MCF 10A (cell line): Measurements from ENCODE around the gene WWOX. TPM values are rescaled to one million over a fixed set of nuclear protein-coding genes. Genes with fewer than 3 reads are reported as not detected.

Experiments
- BruUV-seq: library from RNA; stranded (reverse); fragments of 400-500 nt; replicated peaks from 2 replicates; lab custom pipeline; 2021; lab: Mats Ljungman, UMichigan
- CTCF ChIA-PET: fragments of 300-600 bp; sonication (Branson Sonifier 250); formaldehyde crosslinking; extraction: SDS; loops from one replicate; lab custom pipeline; 2021; ENCODE audit warnings: antibody characterized with exemption, inconsistent platforms; lab: Yijun Ruan, JAX
- POLR2A ChIA-PET: fragments of 300-600, 350-650 bp; sonication (Branson Sonifier 250); formaldehyde crosslinking; extraction: SDS; loops from one replicate; lab custom pipeline; 2020; ENCODE audit warnings: antibody characterized with exemption, inconsistent platforms; lab: Yijun Ruan, JAX
- DNase-seq: peaks from one replicate; pipeline ENCODE4 v3.0.0-alpha.2; 2018; ENCODE audit not compliant: unreplicated experiment
- H3K27ac Mint-ChIP-seq: one replicate; pipeline ENCODE4 v1.8.0; 2022; ENCODE audit warnings: mild to moderate bottlenecking, low read depth, mixed read lengths; ENCODE audit not compliant: unreplicated experiment
- H3K27me3 Mint-ChIP-seq: one replicate; pipeline ENCODE4 v1.8.0; 2022; ENCODE audit warnings: mixed read lengths; ENCODE audit not compliant: insufficient read depth, unreplicated experiment
- H3K36me3 Mint-ChIP-seq: one replicate; pipeline ENCODE4 v1.8.0; 2022; ENCODE audit warnings: mild to moderate bottlenecking, moderate library complexity, mixed read lengths; ENCODE audit not compliant: insufficient read depth, unreplicated experiment
- H3K4me1 Mint-ChIP-seq: one replicate; pipeline ENCODE4 v1.8.0; 2022; ENCODE audit warnings: mixed read lengths; ENCODE audit not compliant: insufficient read depth, unreplicated experiment
- H3K4me3 Mint-ChIP-seq: one replicate; pipeline ENCODE4 v1.8.0; 2022; ENCODE audit warnings: mild to moderate bottlenecking, moderate library complexity, mixed read lengths; ENCODE audit not compliant: unreplicated experiment
- H3K9me3 Mint-ChIP-seq: one replicate; pipeline ENCODE4 v1.8.0; 2022; ENCODE audit warnings: mixed read lengths; ENCODE audit not compliant: unreplicated experiment
- CTCF ChIP-seq: fragments of 200-600 bp; IDR thresholded peaks from one replicate; pipeline ENCODE4 v1.8.0; 2022; ENCODE audit warnings: antibody characterized with exemption, mild to moderate bottlenecking; ENCODE audit not compliant: unreplicated experiment
- intact Hi-C: fragments of 100-400 bp; cut with micrococcal nuclease; formaldehyde crosslinking; loops from 2 replicates; pipeline ENCODE4 v1.14.1; 2022
- total RNA-seq: library from RNA; stranded (reverse); gene quantifications from 2 replicates; pipeline ENCODE4 v1.2.3, GENCODE V29; 2022

WWOX gene
- total RNA-seq, 1 experiment from 2014 or later, result 18.1 TPM

GRCh38 chr16:79150151-79150550 lies 1050.7 kb downstream of the WWOX start:
- H3K4me3 Mint-ChIP-seq, result no peak overlapping the region
- H3K27me3 Mint-ChIP-seq, result no peaks in the 10 kb centered on the region
- no TSS peak for BruUV-seq
- CTCF ChIA-PET, result interaction anchor here (0.5 to 1.2 kb wide), 2 partner anchors 11 to 17 kb away, joined by 3 to 4 read pairs; no protein-coding TSS in a partner anchor
- no peaks in the 10 kb centered on the region for H3K36me3 Mint-ChIP-seq
- intact Hi-C loops, result no loop called here
- no peaks in the 10 kb centered on the region for H3K4me1 Mint-ChIP-seq
- DNase-seq, result no peak
- H3K27ac Mint-ChIP-seq, result no peak overlapping the region
- POLR2A ChIA-PET, result interaction anchor here (0.9 kb wide), 1 partner anchor 14 kb away, joined by 3 read pairs; no protein-coding TSS in a partner anchor
- H3K9me3 Mint-ChIP-seq, result no peaks in the 10 kb centered on the region
- TF ChIP-seq CTCF, result no peak

GRCh38 chr16:79150632-79151310 lies 1051.3 kb downstream of the WWOX start:
- intact Hi-C loops, result no loop called here
- ChIA-PET CTCF (interaction anchor here (0.5 kb wide), 1 partner anchor 17 kb away, joined by 4 read pairs; no protein-coding TSS in a partner anchor), POLR2A (interaction anchor here (0.9 kb wide), 1 partner anchor 14 kb away, joined by 3 read pairs; no protein-coding TSS in a partner anchor)
- TF ChIP-seq CTCF, result no peak
- H3K4me3 Mint-ChIP-seq, result no peak overlapping the region
- H3K27ac Mint-ChIP-seq, result no peak overlapping the region
- no TSS peak for BruUV-seq
- no peaks in the 10 kb centered on the region for H3K9me3 Mint-ChIP-seq
- no peaks in the 10 kb centered on the region for H3K4me1 Mint-ChIP-seq
- DNase-seq, result no peak
- no peaks in the 10 kb centered on the region for H3K36me3 Mint-ChIP-seq
- no peaks in the 10 kb centered on the region for H3K27me3 Mint-ChIP-seq

GRCh38 chr16:79154086-79154485 lies 1054.6 kb downstream of the WWOX start:
- intact Hi-C loops, result no loop called here
- Mint-ChIP-seq H3K36me3 (no peaks in the 10 kb centered on the region), H3K27ac (no peak overlapping the region), H3K9me3 (no peaks in the 10 kb centered on the region), H3K27me3 (no peaks in the 10 kb centered on the region), H3K4me1 (no peaks in the 10 kb centered on the region), H3K4me3 (no peak overlapping the region)
- TF ChIP-seq CTCF, result no peak
- BruUV-seq, result no TSS peak
- POLR2A ChIA-PET, result interaction anchor here (0.5 to 1.1 kb wide), 2 partner anchors 15 to 88 kb away, joined by 3 read pairs; no protein-coding TSS in a partner anchor
- CTCF ChIA-PET, result interaction anchor here (0.6 kb wide), 4 partner anchors 47 to 338 kb away, joined by 3 to 4 read pairs (median 3); no protein-coding TSS in a partner anchor
- no peak for DNase-seq

GRCh38 chr16:79155471-79155870 lies 1056.0 kb downstream of the WWOX start:
- no peak for DNase-seq
- intact Hi-C loops, result no loop called here
- Mint-ChIP-seq H3K4me1 (no peaks in the 10 kb centered on the region), H3K27me3 (no peaks in the 10 kb centered on the region), H3K9me3 (no peaks in the 10 kb centered on the region), H3K4me3 (no peak overlapping the region), H3K27ac (no peak overlapping the region), H3K36me3 (no peaks in the 10 kb centered on the region)
- POLR2A ChIA-PET, result interaction anchor here (0.6 kb wide), 1 partner anchor 12 kb away, joined by 3 read pairs; no protein-coding TSS in a partner anchor
- no peak for TF ChIP-seq CTCF
- no TSS peak for BruUV-seq
- CTCF ChIA-PET, result no interaction called here
